Activated CD8-positive, alpha-beta memory T cell treated with anti-CD3 and anti-CD28 coated beads, Interleukin-2, amount 10 ng/mL, durations not matched to agents 7 days and 5 days (primary cell): ENCODE measurements around the gene HNRNPLL. TPM values are rescaled to one million over a fixed set of nuclear protein-coding genes. Genes with fewer than 3 reads are reported as not detected.

Experiments
- ATAC-seq: fragments of 150-1000 bp; cut with Tn5 transposase; one replicate; pipeline ENCODE4 v1.10.0; 2021; ENCODE audit warnings: moderate library complexity
- CTCF ChIA-PET: fragments of 350-600 bp; sonication (Branson Sonifier 250); formaldehyde crosslinking; loops from one replicate; lab custom pipeline; 2021; ENCODE audit warnings: antibody characterized with exemption; lab: Charles Lee
- DNase-seq: peaks from one replicate; pipeline ENCODE4 v3.0.0-alpha.2; 2020
- H3K27ac Mint-ChIP-seq: one replicate; pipeline ENCODE4 v1.8.0; 2021; ENCODE audit warnings: mild to moderate bottlenecking, mixed read lengths
- H3K27me3 Mint-ChIP-seq: one replicate; pipeline ENCODE4 v1.8.0; 2021; ENCODE audit warnings: mixed read lengths
- H3K36me3 Mint-ChIP-seq: one replicate; pipeline ENCODE4 v1.8.0; 2021; ENCODE audit warnings: mild to moderate bottlenecking, mixed read lengths
- H3K4me1 Mint-ChIP-seq: one replicate; pipeline ENCODE4 v1.8.0; 2021; ENCODE audit warnings: mixed read lengths
- H3K4me3 Mint-ChIP-seq: one replicate; pipeline ENCODE4 v1.8.0; 2021; ENCODE audit warnings: mild to moderate bottlenecking, moderate library complexity, mixed read lengths
- H3K9me3 Mint-ChIP-seq: one replicate; pipeline ENCODE4 v1.8.0; 2022; ENCODE audit warnings: low read depth, mixed read lengths
- total RNA-seq, 2 experiments: library from RNA; stranded (reverse); gene quantifications; one replicate each; pipeline ENCODE4 v1.2.3, GENCODE V29; 2021

The HNRNPLL gene
- total RNA-seq, 2 experiments from 2014 or later: 88.8 to 106 TPM

DNA sequence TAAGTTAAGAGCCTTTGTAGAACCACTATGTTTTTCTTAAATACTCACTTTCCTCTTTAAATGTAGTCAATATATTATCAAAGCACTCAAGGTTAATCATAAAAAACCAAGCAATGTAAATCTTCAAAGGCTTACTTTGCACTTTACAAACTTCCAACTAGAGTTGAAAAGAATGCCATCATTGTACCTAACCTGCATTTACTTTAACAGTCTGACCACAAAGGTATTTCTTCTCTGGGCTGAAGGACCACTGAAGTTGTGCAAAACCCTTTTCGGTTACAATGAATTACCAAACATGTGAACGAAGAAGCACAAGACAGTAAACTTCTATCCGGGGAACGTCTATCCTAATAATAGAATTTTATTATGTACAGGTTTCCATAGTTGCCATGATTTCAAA, 3.0 kb downstream of the HNRNPLL start:
- peak overlapping the region; percentile 90 for H3K27ac Mint-ChIP-seq
- H3K4me1 Mint-ChIP-seq: peaks cover 56% of the 10 kb centered on the region
- CTCF ChIA-PET: interaction anchor here (1.0 to 12.6 kb wide), 7 partner anchors 12 to 148 kb away, joined by 3 to 166 read pairs (median 7); partner anchors contain the start of gene GALM
- no peaks in the 10 kb centered on the region for H3K27me3 Mint-ChIP-seq
- no peaks in the 10 kb centered on the region for H3K9me3 Mint-ChIP-seq
- DNase-seq (no peak), ATAC-seq (no peak)
- peaks cover 30% of the 10 kb centered on the region for H3K36me3 Mint-ChIP-seq
- H3K4me3 Mint-ChIP-seq: peak overlapping the region; percentile 99

DNA sequence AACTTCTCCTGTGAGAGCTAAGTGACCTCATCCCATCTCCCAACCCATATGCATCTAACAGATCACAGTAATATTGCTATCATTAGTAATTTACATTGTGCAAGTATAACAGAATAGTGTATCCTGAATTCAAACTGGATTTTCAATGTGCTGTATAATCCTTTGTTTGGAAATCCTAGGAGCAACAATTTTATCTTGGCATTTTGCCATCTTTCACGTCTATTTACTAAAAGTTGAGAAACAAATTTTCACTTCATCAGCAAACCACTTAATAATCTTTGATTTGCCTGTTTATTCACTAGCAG, 3.8 kb downstream of the HNRNPLL start:
- Mint-ChIP-seq H3K4me1 (peaks cover 56% of the 10 kb centered on the region), H3K36me3 (peaks cover 30% of the 10 kb centered on the region)

DNA sequence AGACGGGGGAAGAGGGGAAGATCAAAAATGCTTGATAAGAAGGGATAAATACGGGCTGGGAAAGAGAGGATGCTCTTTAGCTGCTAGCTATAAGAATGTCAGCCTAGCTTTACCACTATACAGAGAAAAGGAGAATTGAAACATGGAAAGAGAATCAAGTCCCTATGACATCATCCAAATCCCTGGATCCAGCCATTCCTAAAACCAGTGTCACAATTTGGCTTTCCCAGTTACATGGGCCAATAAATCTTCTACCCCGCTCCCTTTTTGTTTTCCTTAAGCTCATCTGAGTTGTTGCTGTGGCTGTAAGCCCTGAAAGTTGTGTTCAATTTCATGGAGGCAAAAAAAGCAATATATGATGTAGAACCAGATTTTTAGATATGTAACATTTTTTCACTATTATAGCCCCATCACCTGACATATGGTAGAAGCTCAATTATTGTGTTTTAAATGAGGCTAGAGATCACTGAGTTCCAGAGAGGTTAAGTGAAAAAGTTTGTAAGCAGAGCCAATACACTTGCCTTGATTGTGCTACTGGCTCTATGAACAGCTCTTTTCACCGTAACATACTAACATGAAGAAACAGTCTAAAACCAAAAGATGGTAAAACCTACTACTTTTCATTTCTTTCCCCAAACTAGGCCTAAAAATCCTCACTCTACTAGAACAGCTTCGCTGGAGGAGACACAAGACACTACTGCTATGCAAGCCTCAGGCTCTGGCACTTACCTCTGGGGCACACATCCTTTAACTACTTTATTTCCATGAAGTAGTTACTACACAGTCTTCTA, 4.3 kb downstream of the HNRNPLL start:
- DNase-seq (no peak), ATAC-seq (no peak)
- Mint-ChIP-seq H3K27ac (peak overlapping the region; percentile 90), H3K36me3 (peaks cover 31% of the 10 kb centered on the region), H3K4me1 (peaks cover 56% of the 10 kb centered on the region), H3K4me3 (peak overlapping the region; percentile 99), H3K27me3 (no peaks in the 10 kb centered on the region), H3K9me3 (no peaks in the 10 kb centered on the region)
- CTCF ChIA-PET: interaction anchor here (0.7 to 12.6 kb wide), 13 partner anchors 10 to 153 kb away, joined by 3 to 166 read pairs (median 3); partner anchors contain the start of genes GALM and SRSF7

More for the DNA sequence above, 3.8 kb downstream of the HNRNPLL start:
- CTCF ChIA-PET: interaction anchor here (0.7 to 12.6 kb wide), 12 partner anchors 10 to 152 kb away, joined by 3 to 166 read pairs (median 4); partner anchors contain the start of genes GALM and SRSF7
- H3K27ac Mint-ChIP-seq: peak overlapping the region; percentile 90
- no peaks in the 10 kb centered on the region for H3K27me3 Mint-ChIP-seq
- peak overlapping the region; percentile 99 for H3K4me3 Mint-ChIP-seq
- DNase-seq: no peak
- H3K9me3 Mint-ChIP-seq: no peaks in the 10 kb centered on the region
- ATAC-seq: no peak

DNA sequence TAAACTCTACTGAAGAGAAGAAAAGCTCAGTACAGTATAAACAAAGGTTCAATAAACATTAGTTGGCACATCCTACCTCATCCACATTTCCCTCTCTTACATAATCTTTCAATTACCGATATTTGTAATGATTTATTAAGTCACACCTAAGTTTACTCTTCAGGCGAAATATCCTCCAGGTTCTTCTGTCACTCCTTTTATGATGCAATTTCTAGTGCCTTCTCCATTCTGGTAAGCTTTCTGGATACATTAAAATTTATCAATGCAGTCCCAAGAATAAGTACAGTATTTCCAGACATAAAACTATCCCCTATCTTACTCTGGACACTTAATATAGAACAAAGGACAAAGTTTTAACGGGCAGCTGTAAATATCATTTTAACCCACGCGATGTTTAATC, 5.6 kb downstream of the HNRNPLL start:
- Mint-ChIP-seq H3K4me3 (peak overlapping the region; percentile 44), H3K27ac (peak overlapping the region; percentile 90), H3K9me3 (no peaks in the 10 kb centered on the region), H3K27me3 (no peaks in the 10 kb centered on the region), H3K4me1 (peaks cover 66% of the 10 kb centered on the region), H3K36me3 (peaks cover 35% of the 10 kb centered on the region)
- no peak for ATAC-seq
- DNase-seq: no peak
- CTCF ChIA-PET: interaction anchor here (0.7 to 12.6 kb wide), 7 partner anchors 15 to 128 kb away, joined by 3 to 166 read pairs (median 3); partner anchors contain the start of gene GALM

DNA sequence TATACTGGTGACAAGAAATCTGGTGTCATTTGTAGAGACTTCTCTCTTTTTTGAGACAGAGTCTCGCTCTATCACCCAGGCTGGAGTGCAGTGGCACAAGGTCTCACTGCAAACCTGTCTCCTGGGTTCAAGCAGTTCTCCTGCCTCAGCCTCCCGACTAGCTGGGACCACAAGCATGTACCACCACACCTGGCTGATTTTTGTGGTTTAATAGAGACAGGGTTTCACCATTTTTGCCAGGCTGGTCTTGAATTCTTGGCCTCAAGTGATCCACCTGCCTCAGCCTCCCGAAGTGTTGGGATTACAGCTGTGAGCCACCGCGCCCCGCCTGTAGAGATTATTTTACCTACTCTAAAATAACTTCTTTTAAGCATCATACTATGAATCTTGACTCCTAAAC, 6.5 kb downstream of the HNRNPLL start:
- H3K27me3 Mint-ChIP-seq: no peaks in the 10 kb centered on the region
- peaks cover 34% of the 10 kb centered on the region for H3K36me3 Mint-ChIP-seq
- DNase-seq (no peak), ATAC-seq (no peak)
- peak overlapping the region; percentile 44 for H3K4me3 Mint-ChIP-seq
- H3K4me1 Mint-ChIP-seq: peaks cover 69% of the 10 kb centered on the region
- CTCF ChIA-PET: interaction anchor here (0.9 to 12.6 kb wide), 5 partner anchors 7 to 89 kb away, joined by 3 to 166 read pairs (median 7); partner anchors contain the start of gene GALM
- peak overlapping the region; percentile 73 for H3K27ac Mint-ChIP-seq
- no peaks in the 10 kb centered on the region for H3K9me3 Mint-ChIP-seq

DNA sequence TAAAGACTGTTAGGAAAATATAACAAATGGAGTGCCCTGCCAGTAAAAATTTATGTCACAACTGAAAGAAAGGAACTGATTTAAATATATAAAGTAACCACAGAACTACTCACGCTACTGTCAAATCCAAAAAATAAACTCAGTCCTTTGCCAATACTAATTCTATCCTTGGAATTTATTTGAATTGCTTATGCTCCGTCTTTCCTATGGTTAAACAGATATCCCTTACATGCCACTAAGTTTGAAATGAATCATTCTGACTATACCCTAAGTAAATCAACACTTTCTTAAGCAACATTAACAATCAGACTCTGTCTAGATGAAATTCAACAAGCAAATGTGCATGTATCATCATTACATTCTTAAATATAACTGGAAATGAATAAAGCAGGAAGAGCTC, 9.8 kb downstream of the HNRNPLL start:
- Mint-ChIP-seq H3K27me3 (no peaks in the 10 kb centered on the region), H3K9me3 (no peaks in the 10 kb centered on the region), H3K4me3 (peak overlapping the region; percentile 44), H3K27ac (peak overlapping the region; percentile 45), H3K36me3 (peaks cover 40% of the 10 kb centered on the region), H3K4me1 (peaks cover 68% of the 10 kb centered on the region)
- no peak for DNase-seq
- ATAC-seq: no peak
- CTCF ChIA-PET: interaction anchor here (0.9 to 5.4 kb wide), 3 partner anchors 8 to 11 kb away, joined by 3 to 45 read pairs (median 3); partner anchors contain the start of gene HNRNPLL

DNA sequence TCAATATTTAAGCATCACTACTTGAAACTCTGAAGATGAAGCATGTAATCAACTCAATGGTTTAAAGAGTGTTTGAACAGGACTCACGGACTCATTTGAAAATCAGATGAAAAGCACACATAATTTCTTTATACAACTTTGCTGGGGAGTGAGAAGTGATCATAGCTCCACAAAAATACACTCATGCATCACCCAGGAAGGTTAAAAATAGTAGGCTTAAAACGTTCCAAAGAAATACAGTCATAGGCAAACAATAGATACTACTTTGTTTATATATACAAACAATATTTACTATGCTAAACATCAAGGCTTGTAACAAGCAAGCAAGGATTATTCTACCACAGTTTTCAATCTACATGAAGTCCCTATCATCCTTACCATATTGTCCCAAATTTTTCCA, 11.6 kb downstream of the HNRNPLL start:
- ATAC-seq: no peak
- peaks cover 64% of the 10 kb centered on the region for H3K4me1 Mint-ChIP-seq
- no peaks in the 10 kb centered on the region for H3K27me3 Mint-ChIP-seq
- CTCF ChIA-PET: interaction anchor here (0.8 to 5.4 kb wide), 4 partner anchors 10 to 156 kb away, joined by 3 to 45 read pairs (median 6); no protein-coding TSS in a partner anchor
- DNase-seq: no peak
- peaks cover 45% of the 10 kb centered on the region for H3K36me3 Mint-ChIP-seq
- H3K27ac Mint-ChIP-seq: peak overlapping the region; percentile 46
- H3K9me3 Mint-ChIP-seq: no peaks in the 10 kb centered on the region
- H3K4me3 Mint-ChIP-seq: peak overlapping the region; percentile 25

DNA sequence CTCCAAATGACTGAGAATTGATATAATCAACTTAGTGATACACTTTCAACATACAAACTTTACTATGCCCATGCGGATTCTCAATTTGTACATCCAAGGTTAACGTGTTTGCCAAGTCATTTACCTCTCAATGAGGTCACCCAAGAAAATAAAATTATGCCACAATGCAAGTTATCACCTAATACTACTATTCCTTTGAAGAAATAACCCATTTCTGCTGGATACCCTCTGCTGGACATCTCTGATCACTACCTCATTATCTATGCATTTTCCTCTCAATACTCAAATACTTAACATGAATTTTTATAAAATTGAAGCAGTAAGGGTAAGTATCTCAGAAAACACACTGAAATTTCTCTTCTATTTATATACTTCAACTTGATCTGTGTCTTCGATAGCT, 12.7 kb downstream of the HNRNPLL start:
- ATAC-seq (no peak), DNase-seq (no peak)
- Mint-ChIP-seq H3K4me3 (no peak overlapping the region), H3K9me3 (no peaks in the 10 kb centered on the region), H3K36me3 (peaks cover 49% of the 10 kb centered on the region), H3K4me1 (peaks cover 61% of the 10 kb centered on the region), H3K27ac (peak overlapping the region; percentile 6), H3K27me3 (no peaks in the 10 kb centered on the region)
- CTCF ChIA-PET: interaction anchor here (0.8 to 5.4 kb wide), 4 partner anchors 9 to 157 kb away, joined by 3 to 45 read pairs (median 6); no protein-coding TSS in a partner anchor

DNA sequence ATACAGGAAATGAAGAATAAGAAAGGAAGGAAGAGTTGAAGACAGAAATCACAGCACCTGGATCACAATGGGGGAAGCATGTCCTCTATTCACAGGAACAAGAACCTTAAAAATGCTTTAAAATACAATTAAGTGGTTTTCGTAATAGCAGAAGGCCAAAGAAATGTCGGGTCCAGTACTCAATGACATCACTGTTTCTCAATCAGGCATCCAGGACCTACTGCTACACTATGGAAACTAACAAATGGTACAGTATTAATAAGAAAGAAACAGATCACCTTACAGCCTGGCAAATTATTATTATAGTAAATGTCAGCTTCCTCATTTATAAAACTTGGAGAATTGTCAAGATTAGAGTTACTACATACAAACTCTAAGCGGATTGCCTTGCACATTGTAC, 15.8 kb downstream of the HNRNPLL start:
- ATAC-seq (no peak), DNase-seq (no peak)
- CTCF ChIA-PET: interaction anchor here (1.2 kb wide), 1 partner anchor 154 kb away, joined by 4 read pairs; no protein-coding TSS in a partner anchor
- Mint-ChIP-seq H3K27me3 (no peaks in the 10 kb centered on the region), H3K9me3 (no peaks in the 10 kb centered on the region), H3K36me3 (peaks cover 52% of the 10 kb centered on the region), H3K27ac (no peak overlapping the region), H3K4me3 (no peak overlapping the region), H3K4me1 (peaks cover 40% of the 10 kb centered on the region)

DNA sequence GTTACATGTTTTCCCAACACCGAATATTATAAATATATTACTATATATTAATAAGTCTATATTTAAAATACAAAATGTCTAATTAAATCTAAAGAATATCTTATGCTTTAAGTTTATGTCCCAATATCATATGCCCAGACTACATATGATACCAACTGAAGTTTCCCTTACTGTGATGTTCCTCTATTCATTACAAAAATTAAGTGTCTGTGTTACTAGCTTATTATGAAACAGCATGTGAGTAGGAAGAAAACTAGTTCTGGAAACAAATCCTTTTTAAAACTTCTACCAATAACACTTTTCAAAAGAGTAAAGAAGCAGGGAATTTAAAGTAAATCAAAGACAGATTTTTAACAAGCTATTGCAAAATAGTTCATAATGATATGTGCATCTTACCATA, 17.8 kb downstream of the HNRNPLL start:
- Mint-ChIP-seq H3K4me3 (no peak overlapping the region), H3K27me3 (no peaks in the 10 kb centered on the region), H3K9me3 (no peaks in the 10 kb centered on the region), H3K27ac (no peak overlapping the region), H3K4me1 (peaks cover 36% of the 10 kb centered on the region), H3K36me3 (peaks cover 52% of the 10 kb centered on the region)
- ATAC-seq (no peak), DNase-seq (no peak)
- CTCF ChIA-PET: interaction anchor here (1.1 to 9.3 kb wide), 5 partner anchors 16 to 156 kb away, joined by 3 to 147 read pairs (median 5); partner anchors contain the start of gene HNRNPLL

DNA sequence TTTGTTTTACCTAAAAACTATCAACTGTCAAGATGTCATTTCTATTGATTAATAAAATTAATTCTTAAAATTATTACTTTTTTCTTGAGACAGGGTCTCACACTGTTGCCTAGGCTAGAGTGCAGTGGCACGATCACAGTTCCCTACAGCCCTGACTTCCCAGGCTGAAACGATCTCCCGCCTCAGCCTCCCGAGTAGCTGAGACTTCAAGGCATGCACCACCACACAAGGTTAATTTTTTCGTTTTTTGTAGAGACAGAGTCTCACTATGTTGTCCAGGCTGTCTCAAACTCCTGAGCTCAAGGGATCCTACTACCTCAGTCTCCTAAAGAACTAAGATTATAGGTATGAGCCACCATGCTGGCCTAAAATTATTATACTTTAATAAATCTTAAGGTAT, 18.7 kb downstream of the HNRNPLL start:
- Mint-ChIP-seq H3K4me3 (no peak overlapping the region), H3K27ac (peak overlapping the region; percentile 7), H3K27me3 (no peaks in the 10 kb centered on the region), H3K36me3 (peaks cover 44% of the 10 kb centered on the region), H3K4me1 (peaks cover 29% of the 10 kb centered on the region), H3K9me3 (no peaks in the 10 kb centered on the region)
- no peak for ATAC-seq
- no peak for DNase-seq
- CTCF ChIA-PET: interaction anchor here (0.7 to 9.3 kb wide), 10 partner anchors 12 to 251 kb away, joined by 3 to 147 read pairs (median 4); partner anchors contain the start of genes GALM and HNRNPLL

DNA sequence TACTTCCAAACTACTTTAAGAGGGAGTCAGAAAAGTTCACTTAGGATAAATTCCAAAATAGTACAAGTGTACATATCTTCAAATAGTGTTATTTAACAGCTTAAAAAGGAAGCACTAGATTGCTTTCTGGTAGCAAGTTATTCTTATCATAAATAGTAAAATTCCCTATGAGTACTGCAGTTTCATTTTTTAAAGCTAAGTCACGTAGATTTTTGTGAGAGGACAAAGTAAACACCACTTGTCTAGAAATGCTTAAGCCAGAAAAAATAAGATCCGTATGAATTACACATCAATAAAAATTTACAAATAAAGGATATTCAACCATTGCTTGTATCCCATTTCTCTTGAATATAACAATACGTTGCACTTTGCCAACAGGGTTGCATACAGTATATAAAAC, 19.2 kb downstream of the HNRNPLL start:
- H3K27ac Mint-ChIP-seq: no peak overlapping the region
- H3K36me3 Mint-ChIP-seq: peaks cover 46% of the 10 kb centered on the region
- no peak overlapping the region for H3K4me3 Mint-ChIP-seq
- H3K4me1 Mint-ChIP-seq: peaks cover 31% of the 10 kb centered on the region
- ATAC-seq: no peak
- no peaks in the 10 kb centered on the region for H3K9me3 Mint-ChIP-seq
- CTCF ChIA-PET: interaction anchor here (0.7 to 9.3 kb wide), 11 partner anchors 9 to 252 kb away, joined by 3 to 147 read pairs (median 5); partner anchors contain the start of genes GALM and HNRNPLL
- no peaks in the 10 kb centered on the region for H3K27me3 Mint-ChIP-seq
- no peak for DNase-seq
